ENCODE data around the gene LYPLA2.

GRCh38 chr1:23799255-23799569 lies 8.3 kb downstream of the LYPLA2 start:
- no peak for TF ChIP-seq CTCF (IDR thresholded peaks at IDR 0.05)
- TF ChIP-seq POLR2A (IDR thresholded peaks at IDR 0.05): no peak
